Adrenal gland (tissue), 12 donors: Measurements from ENCODE around the gene SLC43A2. TPM values are rescaled to one million over a fixed set of nuclear protein-coding genes. Genes with fewer than 3 reads are reported as not detected.

ENCODE experiments used
- DNase-seq, 7 donors: peaks; one replicate each; pipeline ENCODE4 v3.0.0-alpha.2; 2019 to 2020
- H3K27ac ChIP-seq, 5 donors: fragments of 200-600 bp; sonication (generic) in 4 of 5; 1 replicate in 3 of 5; 2 replicates in 2 of 5; pipeline versions ENCODE4 v1.5.1 to v1.8.0; 2016 to 2020; ENCODE audit warnings: mild to moderate bottlenecking in 1 of 5
- H3K27me3 ChIP-seq: fragments of 200-600 bp; 2 replicates; pipeline ENCODE4 v1.8.0; 2021
- H3K36me3 ChIP-seq, 2 donors: fragments of 200-600 bp; replicated peaks in 1 of 2; 1 replicate in 1 of 2; 2 replicates in 1 of 2; pipeline versions ENCODE4 v1.5.1 to v1.8.0; 2018 to 2022
- H3K4me1 ChIP-seq, 2 donors: fragments of 200-600 bp; replicated peaks in 1 of 2; 1 replicate in 1 of 2; 2 replicates in 1 of 2; pipeline versions ENCODE4 v1.5.1 to v1.8.0; 2018 to 2021
- H3K4me3 ChIP-seq, 4 donors: fragments of 200-600 bp; sonication (generic) in 3 of 4; one replicate each; pipeline ENCODE4 v1.5.1; 2016 to 2018
- H3K9me3 ChIP-seq, 3 donors: fragments of 200-600 bp; sonication (generic) in 1 of 3; replicated peaks in 1 of 3; 1 replicate in 2 of 3; 2 replicates in 1 of 3; pipeline versions ENCODE4 v1.5.1 to v1.8.0; 2016 to 2021
- CTCF ChIP-seq, 6 experiments: fragments of 450-650 bp in 4 of 6; fragments of 200-600 bp in 2 of 6; sonication (generic) in 1 of 6; IDR thresholded peaks; 1 replicate in 5 of 6; 2 replicates in 1 of 6; pipeline versions ENCODE4 v1.5.1 to v1.8.0; 2016 to 2021; ENCODE audit warnings: antibody characterized with exemption in 6 of 6, mild to moderate bottlenecking in 2 of 6, moderate library complexity in 1 of 6
- POLR2A ChIP-seq, 2 donors: fragments of 450-650 bp; IDR thresholded peaks; one replicate each; pipeline ENCODE4 v1.6.1; 2017; ENCODE audit warnings: antibody characterized with exemption in 2 of 2, mild to moderate bottlenecking in 2 of 2, moderate library complexity in 1 of 2
- WGBS, 4 donors: extraction: QIAGEN DNeasy Blood & Tissue Kit in 2 of 4; methylation state at CpG; one replicate each; pipeline versions ENCODE4 v1.1.5 to v1.1.7; 2013 to 2017; 5-methylcytosine and 5-hydroxymethylcytosine counted together
- intact Hi-C, 2 donors: fragments of 100-400 bp; cut with DNase I; formaldehyde crosslinking; loops; one replicate each; pipeline versions ENCODE4 v1.14.1 to v1.15.0; 2022 to 2023
- polyA plus RNA-seq, 3 donors: library from polyadenylated mRNA; stranded (reverse); fragments of 200-250 nt in 2 of 3; fragments of 350-450 nt in 1 of 3; fragmentation: Illumina TruSeq in 1 of 3; extraction: RNeasy Lipid Tissue Mini Kit (QIAGEN cat#74804) in 1 of 3; gene quantifications; one replicate each; pipeline ENCODE4 v1.2.3, GENCODE V29; 2013 to 2014
- total RNA-seq, 9 donors: library from RNA; depleted of rRNA in 4 of 9; stranded (reverse); fragments of >200 nt in 4 of 9; fragments of 120-200 nt in 1 of 9; fragmentation: NEBNext Ultra II Directional in 1 of 9; extraction: Animal tissue kit (Norgen Biotek cat#: 25700) in 1 of 9; gene quantifications; one replicate each; pipeline versions ENCODE4 v1.1.0 to v1.2.4, GENCODE V29; 2013 to 2023
- donor health status: healthy with polysubstance abuse.
- donor health status: Bipolar disorder and iron deficiency.
- donor health status: DM: yes; HTN: yes; CAD: no.
- donor health status: DM: no; HTN: no; CAD: no.
- donor health status: DM: no; HTN: no; CAD: no.
- donor health status: DM: yes; HTN: yes; CAD: no.

The SLC43A2 gene
- total and polyA plus RNA-seq, 12 donors, result 4.8 to 32.5 (median 15.6) TPM

DNA sequence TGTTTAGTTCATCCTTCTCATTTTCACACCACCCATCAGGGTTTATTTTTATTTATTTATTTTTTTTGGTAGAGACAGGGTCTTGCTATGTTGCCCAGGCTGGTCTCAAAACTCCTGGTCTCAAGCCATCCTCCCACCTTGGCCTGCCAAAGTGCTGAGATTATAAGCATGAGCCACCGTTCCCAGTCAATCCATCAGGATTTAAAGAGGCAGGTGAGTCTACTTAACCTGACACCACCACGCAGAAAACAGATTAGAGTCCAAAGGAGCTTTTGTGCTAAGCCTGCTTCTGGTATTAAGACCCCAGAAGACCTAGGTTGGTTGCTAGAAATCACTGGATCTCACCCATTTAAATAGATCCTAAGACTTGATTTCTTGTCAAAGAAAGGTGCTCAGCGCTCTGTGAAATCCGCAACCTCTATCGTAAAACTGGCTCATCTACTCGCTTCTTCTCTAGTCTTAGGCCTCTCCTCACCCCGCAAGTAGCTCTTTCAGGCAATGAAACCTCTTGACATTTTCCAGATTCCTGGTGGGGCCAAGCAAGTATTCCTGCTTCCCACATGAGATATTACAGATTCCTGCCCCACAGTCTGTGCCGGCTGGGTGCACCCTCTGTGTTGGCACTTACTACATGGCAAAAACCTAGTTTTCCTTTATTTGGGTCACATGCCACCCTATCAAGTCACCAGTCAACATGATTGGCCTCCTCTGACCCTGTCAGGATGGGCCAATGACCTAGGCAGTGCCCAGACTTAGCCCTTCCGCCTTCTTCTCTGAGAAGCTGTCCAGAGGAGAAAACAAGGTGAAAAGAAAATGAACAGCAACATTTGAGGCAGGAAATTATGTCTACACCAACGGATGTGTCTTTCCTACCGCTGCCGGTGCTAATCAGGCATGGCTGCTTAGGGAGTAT, 75.0 kb downstream of the SLC43A2 start:
- H3K36me3 ChIP-seq, result peaks cover 0 to 45% of the 10 kb centered on the region in 2 donors
- no peaks in the 10 kb centered on the region for H3K9me3 ChIP-seq
- peaks cover 11 to 17% of the 10 kb centered on the region in 2 donors for H3K4me1 ChIP-seq
- 89 to 91% (median 90%) methylated on average over 12 of the region's 12 CpGs for WGBS, 4 donors
- no peak for DNase-seq
- intact Hi-C loops, result no loop called here
- no peak overlapping the region for H3K4me3 ChIP-seq
- no peak overlapping the region for H3K27ac ChIP-seq
- TF ChIP-seq CTCF (IDR thresholded peaks at IDR 0.05), result no peak
- no peak for TF ChIP-seq POLR2A (IDR thresholded peaks at IDR 0.05)
- no peaks in the 10 kb centered on the region for H3K27me3 ChIP-seq

- Histone ChIP-seq H3K27ac (no peak overlapping the region), H3K4me1 (peaks cover 11 to 17% of the 10 kb centered on the region in 2 donors), H3K27me3 (no peaks in the 10 kb centered on the region), H3K4me3 (no peak overlapping the region), H3K36me3 (peaks cover 0 to 52% of the 10 kb centered on the region in 2 donors), H3K9me3 (no peaks in the 10 kb centered on the region)
- TF ChIP-seq CTCF (IDR thresholded peaks at IDR 0.05), result no peak
- no peak for TF ChIP-seq POLR2A (IDR thresholded peaks at IDR 0.05)
- WGBS, 4 donors, result 91 to 94% (median 93%) methylated on average over 11 of the region's 11 CpGs
- DNase-seq, result no peak
- intact Hi-C loops, result no loop called here
These were observed 75.7 kb downstream of the SLC43A2 start for GRCh38 chr17:1552932-1553331.

- H3K27me3 ChIP-seq, result no peaks in the 10 kb centered on the region
- 80 to 94% (median 90%) methylated on average over 12 of the region's 12 CpGs for WGBS, 4 donors
- intact Hi-C loops, result no loop called here
- no peaks in the 10 kb centered on the region for H3K9me3 ChIP-seq
- peaks cover 0 to 64% of the 10 kb centered on the region in 2 donors for H3K36me3 ChIP-seq
- TF ChIP-seq POLR2A (IDR thresholded peaks at IDR 0.05) (no peak), CTCF (IDR thresholded peaks at IDR 0.05) (no peak)
- H3K27ac ChIP-seq, result no peak overlapping the region
- no peak for DNase-seq
- H3K4me1 ChIP-seq, result peaks cover 11 to 17% of the 10 kb centered on the region in 2 donors
- H3K4me3 ChIP-seq, result no peak overlapping the region
These were observed 76.9 kb downstream of the SLC43A2 start for GRCh38 chr17:1551741-1552140.

DNA sequence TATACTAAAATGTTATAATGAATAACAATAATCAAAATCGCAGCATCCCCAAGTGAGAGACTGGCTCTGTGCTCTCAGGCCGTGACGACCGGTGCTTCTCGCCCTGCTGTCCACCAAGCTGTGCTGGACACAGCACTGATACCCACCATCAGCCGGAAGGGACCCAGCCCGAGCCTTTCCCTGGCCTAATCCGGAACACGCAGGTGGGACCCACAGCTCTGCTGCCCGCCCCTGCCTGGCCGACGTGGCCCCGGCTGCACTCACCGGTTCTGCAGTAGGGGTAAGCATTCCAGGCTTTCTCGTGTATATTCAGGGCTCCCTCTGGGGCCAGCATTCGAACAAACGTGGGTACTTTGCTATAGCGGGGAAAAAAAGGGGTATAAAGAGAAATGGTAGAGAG, 80.6 kb downstream of the SLC43A2 start:
- 90 to 97% (median 94%) methylated on average over 14 to 18 of the region's 18 CpGs for WGBS, 4 donors
- no peak for DNase-seq
- H3K27ac ChIP-seq, result no peak overlapping the region
- no peaks in the 10 kb centered on the region for H3K4me1 ChIP-seq
- peaks cover 0 to 74% of the 10 kb centered on the region in 2 donors for H3K36me3 ChIP-seq
- H3K4me3 ChIP-seq, result no peak overlapping the region
- no peak for TF ChIP-seq CTCF (IDR thresholded peaks at IDR 0.05)
- TF ChIP-seq POLR2A (IDR thresholded peaks at IDR 0.05), result no peak
- intact Hi-C loops, result no loop called here
- H3K27me3 ChIP-seq, result no peaks in the 10 kb centered on the region
- H3K9me3 ChIP-seq, result no peaks in the 10 kb centered on the region
